Lung (tissue), 12 donors: ENCODE measurements around the gene KLHL29. TPM values are rescaled to one million over a fixed set of nuclear protein-coding genes. Genes with fewer than 3 reads are reported as not detected.

Experiments
- ATAC-seq: fragments of 200-7000 bp; cut with Tn5 transposase; one replicate; pipeline ENCODE4 v1.9.1; 2020; ENCODE audit warnings: moderate number of reproducible peaks; ENCODE audit not compliant: insufficient read depth, low FRiP score
- DNase-seq, 3 donors: peaks; one replicate each; pipeline ENCODE4 v3.0.0-alpha.2; 2013 to 2017
- H3K27ac ChIP-seq, 2 donors: one replicate each; pipeline ENCODE4 v1.5.1; 2013; ENCODE audit warnings: mild to moderate bottlenecking in 2 of 2, moderate library complexity in 2 of 2, control low read depth in 1 of 2, inconsistent platforms in 1 of 2, low read depth in 1 of 2, low read length in 1 of 2
- H3K27me3 ChIP-seq, 3 donors: one replicate each; pipeline ENCODE4 v1.5.1; 2013; ENCODE audit warnings: low read length in 2 of 3; ENCODE audit not compliant: control insufficient read depth in 3 of 3, insufficient read depth in 3 of 3
- H3K36me3 ChIP-seq, 4 donors: one replicate each; pipeline ENCODE4 v1.5.1; 2013; ENCODE audit warnings: low read length in 4 of 4, mild to moderate bottlenecking in 1 of 4, moderate library complexity in 1 of 4; ENCODE audit not compliant: control insufficient read depth in 4 of 4, insufficient read depth in 4 of 4
- H3K4me1 ChIP-seq, 5 donors: one replicate each; pipeline ENCODE4 v1.5.1; 2013; ENCODE audit warnings: low read length in 5 of 5, mild to moderate bottlenecking in 2 of 5, moderate library complexity in 1 of 5; ENCODE audit not compliant: control insufficient read depth in 5 of 5, insufficient read depth in 5 of 5
- H3K4me3 ChIP-seq: one replicate; pipeline ENCODE4 v1.5.1; 2013; ENCODE audit warnings: mild to moderate bottlenecking, control low read depth, moderate library complexity
- H3K9ac ChIP-seq, 2 donors: one replicate each; pipeline ENCODE4 v1.5.1; 2013; ENCODE audit warnings: low read length in 2 of 2, control low read depth in 1 of 2; ENCODE audit not compliant: insufficient read depth in 1 of 2
- H3K9me3 ChIP-seq, 4 donors: one replicate each; pipeline ENCODE4 v1.5.1; 2013; ENCODE audit warnings: low read length in 3 of 4, mild to moderate bottlenecking in 1 of 4, moderate library complexity in 1 of 4; ENCODE audit not compliant: control insufficient read depth in 4 of 4, insufficient read depth in 3 of 4
- WGBS, 2 donors: extraction: QIAGEN DNeasy Blood & Tissue Kit; methylation state at CpG; one replicate each; pipeline ENCODE4 v1.1.7; 2013; 5-methylcytosine and 5-hydroxymethylcytosine counted together
- polyA plus RNA-seq, 2 donors: library from polyadenylated mRNA; stranded (reverse); fragments of 200-250 nt; gene quantifications; one replicate each; pipeline ENCODE4 v1.2.1, GENCODE V29; 2013
- total RNA-seq, 2 donors: library from RNA; depleted of rRNA in 1 of 2; stranded (reverse); fragments of >200 nt in 1 of 2; gene quantifications; one replicate each; pipeline ENCODE4 v1.2.1, GENCODE V29; 2014 to 2021
- TF ChIP-seq, protein P1 (sequence below): IDR thresholded peaks from 2 replicates; pipeline ENCODE4 v1.5.1; 2012; ENCODE audit warnings: mild to moderate bottlenecking; ENCODE audit errors: control extremely low read depth, extremely low read depth
- donor health status: control.
- donor health status: control.
- donor health status: Bipolar disorder and iron deficiency.
- donor health status: healthy.
- donor health status: DM: yes; HTN: yes; CAD: no.

Gene KLHL29
- total and polyA plus RNA-seq, 4 donors: 2.7 to 16.2 (median 3.5) TPM

GRCh38 chr2:23492921-23493320 lies 107.9 kb downstream of the KLHL29 start:
- TF ChIP-seq, protein P1, sequence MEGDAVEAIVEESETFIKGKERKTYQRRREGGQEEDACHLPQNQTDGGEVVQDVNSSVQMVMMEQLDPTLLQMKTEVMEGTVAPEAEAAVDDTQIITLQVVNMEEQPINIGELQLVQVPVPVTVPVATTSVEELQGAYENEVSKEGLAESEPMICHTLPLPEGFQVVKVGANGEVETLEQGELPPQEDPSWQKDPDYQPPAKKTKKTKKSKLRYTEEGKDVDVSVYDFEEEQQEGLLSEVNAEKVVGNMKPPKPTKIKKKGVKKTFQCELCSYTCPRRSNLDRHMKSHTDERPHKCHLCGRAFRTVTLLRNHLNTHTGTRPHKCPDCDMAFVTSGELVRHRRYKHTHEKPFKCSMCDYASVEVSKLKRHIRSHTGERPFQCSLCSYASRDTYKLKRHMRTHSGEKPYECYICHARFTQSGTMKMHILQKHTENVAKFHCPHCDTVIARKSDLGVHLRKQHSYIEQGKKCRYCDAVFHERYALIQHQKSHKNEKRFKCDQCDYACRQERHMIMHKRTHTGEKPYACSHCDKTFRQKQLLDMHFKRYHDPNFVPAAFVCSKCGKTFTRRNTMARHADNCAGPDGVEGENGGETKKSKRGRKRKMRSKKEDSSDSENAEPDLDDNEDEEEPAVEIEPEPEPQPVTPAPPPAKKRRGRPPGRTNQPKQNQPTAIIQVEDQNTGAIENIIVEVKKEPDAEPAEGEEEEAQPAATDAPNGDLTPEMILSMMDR: no peak
- no peak overlapping the region for H3K9ac ChIP-seq
- no peaks in the 10 kb centered on the region for H3K4me1 ChIP-seq
- 66 to 67% methylated on average over 7 of the region's 7 CpGs for WGBS, 2 donors
- H3K9me3 ChIP-seq: no peaks in the 10 kb centered on the region
- no peaks in the 10 kb centered on the region for H3K36me3 ChIP-seq
- H3K4me3 ChIP-seq: no peak overlapping the region
- ATAC-seq: no peak
- no peak overlapping the region for H3K27ac ChIP-seq
- peak in 2 of 3 donors; percentile 44 to 54 for DNase-seq
- no peaks in the 10 kb centered on the region for H3K27me3 ChIP-seq

- Histone ChIP-seq H3K36me3 (no peaks in the 10 kb centered on the region), H3K9me3 (no peaks in the 10 kb centered on the region), H3K27ac (no peak overlapping the region), H3K4me3 (no peak overlapping the region), H3K9ac (no peak overlapping the region), H3K4me1 (peaks cover 0 to 6% (median 0%) of the 10 kb centered on the region in 5 donors), H3K27me3 (no peaks in the 10 kb centered on the region)
- DNase-seq (no peak), ATAC-seq (no peak)
- WGBS, 2 donors: 87 to 89% methylated on average over 4 of the region's 4 CpGs
- TF ChIP-seq, protein P1: no peak
Observed at GRCh38 chr2:23493846-23494245, 108.9 kb downstream of the KLHL29 start.

GRCh38 chr2:23494286-23494685 lies 109.3 kb downstream of the KLHL29 start:
- WGBS, 2 donors: 73 to 81% methylated on average over 8 of the region's 8 CpGs
- TF ChIP-seq, protein P1: no peak
- H3K27ac ChIP-seq: no peak overlapping the region
- H3K9me3 ChIP-seq: no peaks in the 10 kb centered on the region
- no peaks in the 10 kb centered on the region for H3K36me3 ChIP-seq
- peaks cover 0 to 10% (median 0%) of the 10 kb centered on the region in 5 donors for H3K4me1 ChIP-seq
- H3K27me3 ChIP-seq: no peaks in the 10 kb centered on the region
- ATAC-seq (no peak), DNase-seq (no peak)
- no peak overlapping the region for H3K9ac ChIP-seq
- no peak overlapping the region for H3K4me3 ChIP-seq

DNA sequence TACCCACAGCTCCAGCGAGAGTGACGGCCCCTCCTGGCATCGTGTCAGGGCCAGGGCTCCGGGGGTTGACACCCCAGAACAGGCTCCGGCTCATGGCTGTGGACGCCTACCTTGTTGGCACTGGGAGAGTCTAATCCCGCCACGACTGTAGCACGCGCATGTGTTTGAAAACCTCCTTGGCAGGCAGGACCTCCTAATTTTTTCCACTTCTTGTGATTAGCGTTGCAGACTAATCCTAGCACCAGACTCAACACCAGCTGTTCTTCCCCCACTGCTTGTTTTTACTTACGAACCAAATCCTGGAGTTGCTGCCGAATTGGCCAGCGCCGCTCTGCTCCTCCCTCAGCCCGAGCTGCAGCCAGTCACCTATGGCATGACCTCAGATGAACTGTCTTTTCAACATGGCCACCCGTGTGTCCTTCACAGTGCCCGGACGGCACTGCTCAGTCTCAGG lies 110.7 kb downstream of the KLHL29 start:
- no peak overlapping the region for H3K9ac ChIP-seq
- no peaks in the 10 kb centered on the region for H3K36me3 ChIP-seq
- 85 to 87% methylated on average over 19 of the region's 19 CpGs for WGBS, 2 donors
- peaks cover 0 to 12% (median 0%) of the 10 kb centered on the region in 5 donors for H3K4me1 ChIP-seq
- DNase-seq (no peak), ATAC-seq (no peak)
- TF ChIP-seq, protein P1: no peak
- H3K27me3 ChIP-seq: no peaks in the 10 kb centered on the region
- no peak overlapping the region for H3K4me3 ChIP-seq
- no peak overlapping the region for H3K27ac ChIP-seq
- no peaks in the 10 kb centered on the region for H3K9me3 ChIP-seq
